Stimulated activated CD4-positive, alpha-beta T cell treated with anti-CD3 and anti-CD28 coated beads, Interleukin-12 subunit alpha, Interleukin-12 subunit beta, amount 100 ng/mL, for 4 hours (primary cell): Measurements from ENCODE around the gene MAGEB6B.
"Not testable (repeated sequence)": the region's sequence is repeated elsewhere in the genome, so short reads cannot be mapped to it uniquely, and the experiment has no call there.

ENCODE experiments used
- DNase-seq: peaks from one replicate; pipeline ENCODE4 v3.0.0-alpha.2; 2020

The MAGEB6B gene

GRCh38 chrX:26160301-26160700 is at the start of gene MAGEB6B:
TSS of gene MAGEB6B (plus strand) at chrX:26160601. CDS start at chrX:26160601, 0 bp downstream.
- no peak for DNase-seq

DNA sequence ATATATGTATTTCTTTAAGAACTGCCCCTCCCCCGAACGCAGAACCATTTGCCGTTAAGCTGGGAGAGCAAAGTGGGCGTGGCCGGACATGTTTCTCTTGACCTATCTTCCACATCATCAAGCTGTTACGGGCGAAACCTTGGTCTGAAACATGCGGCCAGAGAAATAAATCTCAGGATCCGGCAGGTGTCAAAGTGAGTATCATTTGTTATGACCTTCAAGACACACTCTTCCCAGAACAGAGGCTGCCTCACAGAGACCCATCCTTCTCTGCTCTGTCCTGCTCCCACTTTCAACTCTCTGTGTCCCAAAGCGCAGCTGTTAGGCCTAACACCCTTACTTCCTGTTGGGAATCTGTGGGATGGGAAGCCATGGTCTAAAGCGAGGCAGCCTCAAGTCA is 22.1 kb upstream of the MAGEB6B start, which contains the start of gene MAGEB18:
TSS of gene MAGEB18 (plus strand) at position 70 of the 400 bp plus-strand sequence. CDS start 643 bp downstream, outside the sequence.
- DNase-seq, result no peak

- no peak for DNase-seq
Measured at GRCh38 chrX:26146024-26146423, 14.4 kb upstream of the MAGEB6B start.

DNA sequence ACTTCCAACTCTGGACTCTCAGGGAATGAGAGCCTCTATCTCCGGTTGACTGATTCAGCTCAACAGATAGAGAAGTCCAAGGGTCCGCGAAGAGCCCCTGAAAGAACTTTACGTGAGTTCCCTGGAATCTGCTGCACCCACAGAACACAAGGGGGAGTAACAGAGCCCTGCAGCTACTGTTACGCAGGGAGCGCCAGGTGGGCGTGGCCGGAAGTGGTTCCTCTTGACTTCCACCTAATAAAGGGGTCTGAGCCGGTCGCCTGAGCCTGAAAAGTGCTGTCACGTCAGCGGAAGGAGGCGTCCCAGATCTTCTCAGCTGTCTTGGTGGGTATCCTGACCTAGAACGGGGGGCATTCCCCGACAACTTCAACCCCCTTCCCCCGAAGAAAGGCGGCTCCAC is 31.8 kb downstream of the MAGEB6B start, which contains the start of gene MAGEB6:
TSS of gene MAGEB6 (plus strand) at position 237 of the 400 bp plus-strand sequence. CDS start 1,407 bp downstream, outside the sequence.
- DNase-seq, result no peak

GRCh38 chrX:26203561-26203960 is 43.2 kb downstream of the MAGEB6B start:
- DNase-seq, result no peak

GRCh38 chrX:26204717-26205116 is 44.3 kb downstream of the MAGEB6B start:
- not testable (repeated sequence) for DNase-seq

GRCh38 chrX:26208012-26208411 is 47.6 kb downstream of the MAGEB6B start:
- no peak for DNase-seq
